HEK293T (cell line): Measurements from ENCODE around the gene MAGEA8.
"Not testable (repeated sequence)": the region's sequence is repeated elsewhere in the genome, so short reads cannot be mapped to it uniquely, and the experiment has no call there.

Source experiments
- ARNT ChIP-seq: fragments of 450-650 bp; IDR thresholded peaks from 2 replicates; pipeline ENCODE4 v1.6.1; 2017; ENCODE audit warnings: mild to moderate bottlenecking
- BHLHE40 ChIP-seq: fragments of 450-650 bp; IDR thresholded peaks from 2 replicates; pipeline ENCODE4 v1.6.1; 2016; ENCODE audit warnings: mild to moderate bottlenecking, moderate library complexity, borderline replicate concordance
- CTBP1 ChIP-seq: fragments of 450-650 bp; IDR thresholded peaks from 2 replicates; pipeline ENCODE4 v1.6.1; 2016; ENCODE audit warnings: borderline replicate concordance
- ELF4 ChIP-seq: fragments of 450-650 bp; IDR thresholded peaks from 2 replicates; pipeline ENCODE4 v1.6.1; 2017; ENCODE audit warnings: antibody characterized with exemption
- FOXA1 ChIP-seq: fragments of 450-650 bp; IDR thresholded peaks from 2 replicates; pipeline ENCODE4 v1.6.1; 2016; ENCODE audit warnings: mild to moderate bottlenecking
- FOXM1 ChIP-seq: fragments of 450-650 bp; IDR thresholded peaks from 2 replicates; pipeline ENCODE4 v1.6.1; 2017; ENCODE audit warnings: mild to moderate bottlenecking, borderline replicate concordance
- HDGF ChIP-seq: fragments of 450-650 bp; IDR thresholded peaks from 2 replicates; pipeline ENCODE4 v1.6.1; 2017; ENCODE audit warnings: antibody characterized with exemption, borderline replicate concordance
- SP1 ChIP-seq: fragments of 450-650 bp; IDR thresholded peaks from 2 replicates; pipeline ENCODE4 v1.6.1; 2017
- SUZ12 ChIP-seq: fragments of 450-650 bp; IDR thresholded peaks from 2 replicates; pipeline ENCODE4 v1.6.1; 2016; ENCODE audit warnings: mild to moderate bottlenecking
- TARDBP ChIP-seq: fragments of 450-650 bp; IDR thresholded peaks from 2 replicates; pipeline ENCODE4 v1.6.1; 2016
- ZNF384 ChIP-seq: fragments of 450-650 bp; IDR thresholded peaks from 2 replicates; pipeline ENCODE4 v1.6.1; 2016

DNA sequence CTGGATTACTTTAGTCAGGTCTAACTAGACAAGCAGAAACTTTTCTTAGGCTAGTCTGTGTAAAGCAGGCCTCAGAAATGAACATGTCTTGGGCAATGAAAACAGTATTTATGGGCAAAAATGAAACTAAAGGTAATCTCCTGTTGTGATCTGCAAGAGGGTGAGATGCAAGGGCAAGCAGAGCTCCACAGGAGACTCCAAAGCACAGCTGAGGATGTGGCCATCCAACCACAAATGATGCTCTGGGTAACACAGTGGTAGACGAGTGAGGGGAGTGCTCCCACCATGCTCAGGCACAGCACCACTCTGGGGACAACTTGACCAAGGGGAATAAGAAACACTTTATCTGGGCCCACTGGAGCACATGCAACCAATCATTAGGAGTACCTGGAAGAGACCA is 47.7 kb downstream of the MAGEA8 start:
- not testable (repeated sequence) for TF ChIP-seq ELF4, SP1, BHLHE40, HDGF, TARDBP, ARNT, FOXM1, FOXA1, CTBP1, SUZ12, ZNF384
